NCI-H526 (cell line): ENCODE measurements around the gene AFAP1L1.

Source experiments
- DNase-seq, 2 experiments: peaks; one replicate each; lab custom pipeline; 2025; lab: John Stamatoyannopoulos, UW

Gene AFAP1L1

GRCh38 chr5:149372076-149372795, 100.6 kb downstream of the AFAP1L1 start:
- no peak for DNase-seq

GRCh38 chr5:149372932-149373331, 101.3 kb downstream of the AFAP1L1 start:
- no peak for DNase-seq

GRCh38 chr5:149374303-149374702, 102.6 kb downstream of the AFAP1L1 start:
- DNase-seq: no peak

GRCh38 chr5:149374801-149375200, 103.1 kb downstream of the AFAP1L1 start:
- no peak for DNase-seq

- no peak for DNase-seq
Observed at GRCh38 chr5:149375434-149375833, 103.8 kb downstream of the AFAP1L1 start.

GRCh38 chr5:149376104-149376503, 104.4 kb downstream of the AFAP1L1 start:
- no peak for DNase-seq

GRCh38 chr5:149376711-149377447, 105.2 kb downstream of the AFAP1L1 start:
- DNase-seq: no peak

- no peak for DNase-seq
Observed at GRCh38 chr5:149378241-149378820, 106.7 kb downstream of the AFAP1L1 start.

GRCh38 chr5:149379177-149379761, 107.6 kb downstream of the AFAP1L1 start, which contains the start of gene IL17B:
Gene IL17B (minus strand): TSS chr5:149379292. CDS start chr5:149379225, 67 bp downstream.
- no peak for DNase-seq

GRCh38 chr5:149379818-149380374, 108.2 kb downstream of the AFAP1L1 start:
- DNase-seq: no peak

GRCh38 chr5:149380466-149381121, 108.9 kb downstream of the AFAP1L1 start:
- no peak for DNase-seq

- DNase-seq: no peak
Observed at GRCh38 chr5:149381261-149381985, 109.8 kb downstream of the AFAP1L1 start.

GRCh38 chr5:149381986-149382338, 110.3 kb downstream of the AFAP1L1 start:
- peak; percentile 18 to 71 for DNase-seq

GRCh38 chr5:149382517-149383220, 111.0 kb downstream of the AFAP1L1 start:
- no peak for DNase-seq

- DNase-seq: no peak
Observed at GRCh38 chr5:149383399-149383798, 111.7 kb downstream of the AFAP1L1 start.

GRCh38 chr5:149386166-149386565, 114.5 kb downstream of the AFAP1L1 start:
- no peak for DNase-seq

- no peak for DNase-seq
Observed at GRCh38 chr5:149387081-149387631, 115.5 kb downstream of the AFAP1L1 start.

GRCh38 chr5:149387982-149388381, 116.3 kb downstream of the AFAP1L1 start:
- no peak for DNase-seq

- no peak for DNase-seq
Observed at GRCh38 chr5:149388498-149389190, 117.0 kb downstream of the AFAP1L1 start.
